Stimulated activated CD4-positive, alpha-beta T cell treated with anti-CD3 and anti-CD28 coated beads, Interleukin-15, amount 100 ng/mL, for 1 hour (primary cell): ENCODE data around the gene BMPR1A.
"Not testable (repeated sequence)": the region's sequence is repeated elsewhere in the genome, so short reads cannot be mapped to it uniquely, and the experiment has no call there.

Source experiments
- DNase-seq, 2 donors: peaks; one replicate each; pipeline ENCODE4 v3.0.0-alpha.2; 2020; ENCODE audit warnings: low read depth in 1 of 2, low spot score in 1 of 2

BMPR1A gene

GRCh38 chr10:86837663-86838062, 81.2 kb downstream of the BMPR1A start:
- DNase-seq = no peak

GRCh38 chr10:86840498-86840897, 84.1 kb downstream of the BMPR1A start:
- no peak for DNase-seq

- no peak for DNase-seq
These were observed 89.7 kb downstream of the BMPR1A start for GRCh38 chr10:86846088-86846487.

GRCh38 chr10:86848747-86849146, 92.3 kb downstream of the BMPR1A start:
- DNase-seq = no peak

- DNase-seq = no peak
These were observed 92.9 kb downstream of the BMPR1A start for GRCh38 chr10:86849181-86849894.

GRCh38 chr10:86850481-86850880, 94.1 kb downstream of the BMPR1A start:
- no peak for DNase-seq

GRCh38 chr10:86851328-86852207, 95.1 kb downstream of the BMPR1A start:
- no peak for DNase-seq

DNA sequence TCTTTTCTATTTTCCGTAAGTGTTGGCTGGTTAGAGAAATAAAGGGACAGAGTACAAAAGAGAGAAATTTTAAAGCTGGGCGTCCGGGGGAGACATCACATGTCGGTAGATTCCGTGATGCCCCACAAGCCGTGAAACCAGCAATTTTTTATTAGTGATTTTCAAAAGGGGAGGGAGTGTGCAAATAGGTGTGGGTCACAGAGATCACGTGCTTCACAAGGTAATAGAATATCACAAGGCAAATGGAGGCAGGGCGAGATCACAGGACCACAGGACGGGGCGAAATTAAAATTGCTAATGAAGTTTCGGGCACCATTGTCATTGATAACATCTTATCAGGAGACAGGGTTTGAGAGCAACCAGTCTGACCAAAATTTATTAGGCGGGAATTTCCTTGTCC, 97.2 kb downstream of the BMPR1A start:
- not testable (repeated sequence) for DNase-seq

GRCh38 chr10:86855513-86855912, 99.1 kb downstream of the BMPR1A start:
- DNase-seq = no peak

- no peak for DNase-seq
These were observed 99.7 kb downstream of the BMPR1A start for GRCh38 chr10:86856156-86856555.

DNA sequence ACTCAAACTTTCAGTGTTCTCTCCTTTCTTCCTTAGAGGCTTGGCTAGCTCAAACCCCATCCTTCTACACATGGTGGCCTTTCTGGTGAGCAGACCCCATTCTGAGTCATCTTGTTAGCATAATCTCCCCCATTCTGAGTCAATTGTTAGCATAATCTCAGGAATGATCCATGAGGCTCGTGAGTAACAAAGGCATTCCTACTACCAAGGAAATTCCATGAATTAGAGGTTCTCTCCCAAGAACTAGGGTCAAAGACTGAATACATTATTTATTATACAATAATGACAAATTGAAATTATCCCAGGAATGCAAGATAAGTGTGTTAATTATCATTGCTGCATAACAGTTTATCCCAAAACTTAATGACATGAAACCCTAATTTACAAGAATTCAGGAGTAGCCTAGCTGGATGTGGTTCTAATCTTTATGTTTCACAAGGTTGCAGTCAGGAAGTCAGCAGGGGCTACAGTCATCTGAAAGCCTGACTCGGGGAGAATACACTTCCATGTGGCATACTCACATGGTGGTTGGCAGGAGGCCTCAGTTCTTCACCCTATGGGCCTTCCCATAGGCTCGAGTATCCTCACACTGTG, 100.8 kb downstream of the BMPR1A start:
- DNase-seq = no peak

GRCh38 chr10:86858011-86858410, 101.6 kb downstream of the BMPR1A start:
- DNase-seq = no peak

GRCh38 chr10:86861351-86861750, 104.9 kb downstream of the BMPR1A start:
- DNase-seq = no peak

GRCh38 chr10:86862373-86862772, 106.0 kb downstream of the BMPR1A start:
- DNase-seq = no peak

DNA sequence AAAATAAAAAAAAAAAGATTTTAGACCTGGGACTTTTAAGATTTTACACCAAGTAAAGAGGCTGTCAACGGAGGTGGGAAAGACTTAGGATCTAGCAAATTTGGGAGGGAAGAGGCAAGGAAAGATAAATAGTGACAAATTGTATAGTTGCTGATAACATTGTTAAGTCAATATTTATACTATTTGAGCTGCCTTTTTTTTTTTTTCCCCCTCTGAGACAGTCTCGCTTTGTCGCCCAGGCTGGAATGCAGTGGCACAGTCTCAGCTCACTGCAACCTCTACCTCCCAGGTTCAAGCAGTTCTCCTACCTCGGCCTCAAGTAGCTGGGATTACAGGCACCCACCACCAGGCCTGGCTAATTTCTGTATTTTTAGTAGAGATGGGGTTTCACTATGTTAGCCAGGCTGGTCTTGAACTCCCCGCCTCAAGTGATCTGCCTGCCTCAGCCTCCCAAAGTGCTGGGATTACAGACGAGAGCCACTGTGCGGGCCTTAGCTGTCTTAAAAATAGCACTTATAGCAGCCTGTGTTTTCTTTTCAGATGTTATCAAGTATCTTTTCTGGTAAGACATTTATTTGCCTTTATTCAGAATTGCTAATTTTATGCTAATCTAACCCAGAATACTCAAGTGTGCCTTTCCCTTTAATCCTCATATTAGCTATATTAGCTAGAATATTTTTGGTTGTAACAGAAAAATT, 106.5 kb downstream of the BMPR1A start:
- DNase-seq = no peak

DNA sequence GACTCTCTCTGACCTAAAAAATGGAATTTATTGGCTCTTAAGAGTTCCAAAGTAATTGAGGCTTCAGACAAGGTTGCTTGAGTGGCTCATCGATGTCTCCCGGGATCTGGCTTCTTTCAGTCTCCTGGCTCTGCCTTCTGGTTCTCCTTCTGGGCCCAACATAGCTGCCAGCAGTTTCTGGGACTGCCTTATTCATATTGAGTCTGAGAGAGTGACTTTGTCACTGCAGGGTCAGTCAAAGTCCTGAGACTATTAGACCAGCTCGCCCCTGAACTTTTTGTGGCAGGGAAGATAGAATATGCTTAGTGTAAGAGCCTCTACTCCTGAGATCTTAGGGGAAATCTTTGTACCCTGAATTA, 107.0 kb downstream of the BMPR1A start:
- no peak for DNase-seq

GRCh38 chr10:86865011-86865811, 108.8 kb downstream of the BMPR1A start:
- DNase-seq = not testable (repeated sequence)

DNA sequence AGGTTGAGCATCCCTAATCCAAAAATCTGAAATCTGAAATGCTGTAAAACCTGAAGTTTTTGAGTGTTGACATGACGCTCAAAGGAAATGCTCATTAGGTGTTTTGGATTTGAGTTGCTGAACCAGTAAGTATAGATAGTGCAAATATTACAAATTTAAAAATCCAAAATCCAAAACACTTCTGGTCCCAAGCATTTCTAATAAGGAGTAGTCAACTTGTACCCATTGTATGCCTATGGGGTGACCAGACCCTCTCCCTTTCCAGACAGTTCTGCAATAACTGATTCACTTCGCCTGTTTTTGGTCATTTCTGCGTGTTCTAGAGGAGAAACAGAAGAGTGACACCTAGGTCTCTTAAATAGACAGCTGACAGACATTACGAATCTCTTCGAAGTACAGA, 110.7 kb downstream of the BMPR1A start:
- DNase-seq = no peak

- no peak for DNase-seq
These were observed 111.9 kb downstream of the BMPR1A start for GRCh38 chr10:86868353-86868752.

DNA sequence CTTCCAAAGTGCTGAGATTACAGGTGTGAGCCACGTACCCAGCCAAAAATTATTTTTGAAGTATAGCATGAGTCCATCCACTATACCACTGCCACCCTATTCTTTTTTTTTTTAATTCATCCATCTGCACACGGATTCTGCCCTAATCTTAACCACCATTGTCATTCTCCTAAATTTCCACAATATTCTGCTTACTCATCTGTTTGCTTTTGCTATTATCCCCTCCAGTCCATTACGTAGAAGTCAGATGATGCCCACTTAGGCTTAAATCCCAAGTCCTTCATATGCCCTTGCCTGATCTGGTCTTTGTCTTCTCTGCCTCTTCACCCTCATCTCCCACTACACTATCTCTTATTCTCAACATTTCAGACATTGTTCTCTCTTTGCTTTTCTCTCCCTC, 114.3 kb downstream of the BMPR1A start:
- DNase-seq = no peak
